ENCODE measurements around the gene SF3B1. TPM values are rescaled to one million over a fixed set of nuclear protein-coding genes. Genes with fewer than 3 reads are reported as not detected.
"Not testable (repeated sequence)": the region's sequence is repeated elsewhere in the genome, so short reads cannot be mapped to it uniquely, and the experiment has no call there.

SF3B1 gene
- polyA plus RNA-seq, 1 donor (not counting 4 experiments of a cell fraction or from before 2014, with no cell fraction given): 322 TPM

DNA sequence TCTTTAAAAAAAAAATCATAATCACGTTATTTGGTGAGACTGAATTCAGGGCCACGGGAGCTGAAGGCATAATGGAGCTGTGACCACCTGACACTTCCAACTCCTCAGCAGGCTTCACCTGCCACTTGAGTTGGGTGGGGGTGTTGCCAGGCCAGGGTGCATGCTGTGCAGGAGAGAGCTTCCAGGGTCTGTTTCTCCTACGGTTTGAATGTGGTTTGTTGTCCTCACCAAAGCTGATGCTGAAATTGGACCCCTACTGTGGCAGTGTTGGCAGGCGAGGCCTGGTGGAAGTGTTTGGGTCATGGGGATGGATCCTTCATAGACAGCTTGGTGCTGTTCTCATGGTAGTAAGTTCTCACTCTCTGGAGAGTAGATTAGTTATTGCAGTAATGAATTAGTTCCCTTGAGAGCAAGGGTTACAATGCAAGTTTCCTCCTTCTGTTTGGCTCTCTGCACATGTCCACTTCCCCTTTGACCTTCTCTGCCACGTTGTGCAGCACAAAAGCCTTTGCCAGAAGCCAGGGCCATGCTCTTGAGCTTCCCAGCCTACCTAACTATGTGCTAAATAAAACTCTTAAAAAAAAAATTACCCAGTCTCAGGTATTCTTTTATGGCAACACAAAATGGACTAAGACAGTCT lies 86.0 kb downstream of the SF3B1 start:
- no peak for DNase-seq (ENCODE audit: low read depth, low spot score)
- dilution Hi-C loops (cut with MboI; ENCODE audit: extremely low pct_ligation_motif_present, low sequenced_read_pairs): no loop called here
- no peak for FAIRE-seq

DNA sequence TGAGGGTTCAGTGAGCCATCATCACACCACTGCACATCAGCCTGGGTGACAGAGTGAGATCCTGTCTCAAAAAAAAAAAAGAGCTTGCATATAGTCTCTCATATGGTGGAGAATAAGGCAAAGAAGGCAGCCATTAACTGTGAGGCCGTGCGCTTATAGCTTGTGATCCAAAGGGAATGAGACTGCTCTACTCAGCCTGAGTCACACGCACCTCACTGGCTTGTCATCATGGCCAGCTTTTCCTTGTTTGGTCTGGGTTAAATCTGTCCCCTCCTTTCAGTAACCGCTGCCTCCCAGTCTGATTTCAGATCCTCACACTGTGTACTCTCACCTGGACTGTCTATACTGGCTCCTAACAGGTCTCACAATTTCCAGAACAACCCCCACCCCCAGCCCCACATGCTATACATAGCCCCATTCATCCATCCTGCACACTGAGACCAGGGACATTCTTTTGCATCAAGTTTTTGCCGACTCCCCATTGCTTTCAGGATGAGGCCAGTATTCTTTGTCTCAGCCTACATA lies 88.9 kb downstream of the SF3B1 start:
- Histone ChIP-seq H2AFZ (ENCODE audit: control insufficient read depth, low read length) (no peak overlapping the region), H3K4me1 (ENCODE audit: control insufficient read depth, extremely low read depth, insufficient read depth, low read length) (no peaks in the 10 kb centered on the region), H3K27ac (ENCODE audit: control insufficient read depth, insufficient read depth, low read length) (no peak overlapping the region), H3K27me3 (ENCODE audit: control insufficient read depth, extremely low read depth, insufficient read depth, low read length) (no peaks in the 10 kb centered on the region), H3K4me3 (ENCODE audit: control insufficient read depth in 2 of 3, extremely low read depth in 1 of 3, insufficient read depth in 2 of 3, low read depth in 1 of 3, low read length in 3 of 3) (no peak overlapping the region), H3K9me1 (ENCODE audit: control insufficient read depth, extremely low read depth, insufficient read depth, low read length) (no peaks in the 10 kb centered on the region), H3K36me3 (ENCODE audit: control insufficient read depth in 2 of 2, extremely low read depth in 1 of 2, insufficient read depth in 2 of 2, low read length in 2 of 2) (no peaks in the 10 kb centered on the region), H3K9me3 (ENCODE audit: control insufficient read depth, low read depth, low read length) (no peaks in the 10 kb centered on the region), H3K4me2 (ENCODE audit: control insufficient read depth, extremely low read depth, insufficient read depth, low read depth, low read length) (no peak overlapping the region), H3K9ac (ENCODE audit: control insufficient read depth, extremely low read depth, insufficient read depth, low read length) (no peak overlapping the region), H4K20me1 (ENCODE audit: control insufficient read depth, extremely low read depth, insufficient read depth, low read length) (no peaks in the 10 kb centered on the region), H3K79me2 (ENCODE audit: control insufficient read depth, insufficient read depth, low read length) (no peaks in the 10 kb centered on the region)
- no peak for DNase-seq (ENCODE audit: low read depth, low spot score)
- no peak for TF ChIP-seq EZH2 (IDR thresholded peaks at IDR 0.05; ENCODE audit: low read length)
- TF ChIP-seq, protein P1, sequence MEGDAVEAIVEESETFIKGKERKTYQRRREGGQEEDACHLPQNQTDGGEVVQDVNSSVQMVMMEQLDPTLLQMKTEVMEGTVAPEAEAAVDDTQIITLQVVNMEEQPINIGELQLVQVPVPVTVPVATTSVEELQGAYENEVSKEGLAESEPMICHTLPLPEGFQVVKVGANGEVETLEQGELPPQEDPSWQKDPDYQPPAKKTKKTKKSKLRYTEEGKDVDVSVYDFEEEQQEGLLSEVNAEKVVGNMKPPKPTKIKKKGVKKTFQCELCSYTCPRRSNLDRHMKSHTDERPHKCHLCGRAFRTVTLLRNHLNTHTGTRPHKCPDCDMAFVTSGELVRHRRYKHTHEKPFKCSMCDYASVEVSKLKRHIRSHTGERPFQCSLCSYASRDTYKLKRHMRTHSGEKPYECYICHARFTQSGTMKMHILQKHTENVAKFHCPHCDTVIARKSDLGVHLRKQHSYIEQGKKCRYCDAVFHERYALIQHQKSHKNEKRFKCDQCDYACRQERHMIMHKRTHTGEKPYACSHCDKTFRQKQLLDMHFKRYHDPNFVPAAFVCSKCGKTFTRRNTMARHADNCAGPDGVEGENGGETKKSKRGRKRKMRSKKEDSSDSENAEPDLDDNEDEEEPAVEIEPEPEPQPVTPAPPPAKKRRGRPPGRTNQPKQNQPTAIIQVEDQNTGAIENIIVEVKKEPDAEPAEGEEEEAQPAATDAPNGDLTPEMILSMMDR (optimal IDR thresholded peaks at IDR 0.05 in 1 of 3, IDR thresholded peaks at IDR 0.05 in 1 of 3, conservative IDR thresholded peaks at IDR 0.05 in 1 of 3; ENCODE audit: extremely low read depth in 1 of 3, insufficient read depth in 2 of 3, low read length in 3 of 3): no peak
- no peak for FAIRE-seq
- dilution Hi-C loops (cut with MboI; ENCODE audit: extremely low pct_ligation_motif_present, low sequenced_read_pairs): no loop called here

More for the DNA sequence above, 86.0 kb downstream of the SF3B1 start:
- Histone ChIP-seq H4K20me1 (ENCODE audit: control insufficient read depth, extremely low read depth, insufficient read depth, low read length) (no peaks in the 10 kb centered on the region), H3K27ac (ENCODE audit: control insufficient read depth, insufficient read depth, low read length) (no peak overlapping the region), H3K27me3 (ENCODE audit: control insufficient read depth, extremely low read depth, insufficient read depth, low read length) (no peaks in the 10 kb centered on the region), H3K4me2 (ENCODE audit: control insufficient read depth, extremely low read depth, insufficient read depth, low read depth, low read length) (no peak overlapping the region), H3K79me2 (ENCODE audit: control insufficient read depth, insufficient read depth, low read length) (no peaks in the 10 kb centered on the region), H3K4me3 (ENCODE audit: control insufficient read depth in 2 of 3, extremely low read depth in 1 of 3, insufficient read depth in 2 of 3, low read depth in 1 of 3, low read length in 3 of 3) (no peak overlapping the region), H2AFZ (ENCODE audit: control insufficient read depth, low read length) (no peak overlapping the region), H3K9ac (ENCODE audit: control insufficient read depth, extremely low read depth, insufficient read depth, low read length) (no peak overlapping the region), H3K9me1 (ENCODE audit: control insufficient read depth, extremely low read depth, insufficient read depth, low read length) (no peaks in the 10 kb centered on the region), H3K4me1 (ENCODE audit: control insufficient read depth, extremely low read depth, insufficient read depth, low read length) (no peaks in the 10 kb centered on the region), H3K9me3 (ENCODE audit: control insufficient read depth, low read depth, low read length) (no peaks in the 10 kb centered on the region), H3K36me3 (ENCODE audit: control insufficient read depth in 2 of 2, extremely low read depth in 1 of 2, insufficient read depth in 2 of 2, low read length in 2 of 2) (no peaks in the 10 kb centered on the region)
- TF ChIP-seq, protein P1 (optimal IDR thresholded peaks at IDR 0.05 in 1 of 3, IDR thresholded peaks at IDR 0.05 in 1 of 3, conservative IDR thresholded peaks at IDR 0.05 in 1 of 3; ENCODE audit: extremely low read depth in 1 of 3, insufficient read depth in 2 of 3, low read length in 3 of 3): no peak
- TF ChIP-seq EZH2 (IDR thresholded peaks at IDR 0.05; ENCODE audit: low read length): no peak

DNA sequence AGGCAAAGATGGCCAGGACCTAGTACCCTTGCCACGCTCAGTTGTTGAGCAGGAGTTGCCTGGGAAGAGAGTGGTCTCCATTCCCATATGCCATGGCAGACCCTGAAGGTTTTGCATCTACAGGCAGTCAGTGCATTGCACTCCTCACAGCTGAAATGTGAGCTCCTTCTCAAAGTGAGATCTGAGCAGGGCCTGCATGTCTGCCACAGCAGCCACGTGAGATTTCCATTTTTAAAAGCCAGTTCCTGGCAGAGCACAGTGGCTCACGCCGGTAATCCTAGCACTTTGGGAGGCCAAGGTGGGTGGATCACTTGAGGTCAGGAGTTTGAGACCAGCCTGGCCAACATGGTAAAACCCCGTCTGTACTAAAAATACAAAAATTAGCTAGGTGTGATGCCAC lies 90.9 kb downstream of the SF3B1 start:
- H3K36me3 ChIP-seq (ENCODE audit: control insufficient read depth in 2 of 2, extremely low read depth in 1 of 2, insufficient read depth in 2 of 2, low read length in 2 of 2); FAIRE-seq; H4K20me1 ChIP-seq (ENCODE audit: control insufficient read depth, extremely low read depth, insufficient read depth, low read length); H3K4me3 ChIP-seq (ENCODE audit: control insufficient read depth in 2 of 3, extremely low read depth in 1 of 3, insufficient read depth in 2 of 3, low read depth in 1 of 3, low read length in 3 of 3); H3K79me2 ChIP-seq (ENCODE audit: control insufficient read depth, insufficient read depth, low read length); dilution Hi-C loops (cut with MboI; ENCODE audit: extremely low pct_ligation_motif_present, low sequenced_read_pairs); H3K9ac ChIP-seq (ENCODE audit: control insufficient read depth, extremely low read depth, insufficient read depth, low read length); H3K9me3 ChIP-seq (ENCODE audit: control insufficient read depth, low read depth, low read length); H3K9me1 ChIP-seq (ENCODE audit: control insufficient read depth, extremely low read depth, insufficient read depth, low read length); DNase-seq (ENCODE audit: low read depth, low spot score); H3K27ac ChIP-seq (ENCODE audit: control insufficient read depth, insufficient read depth, low read length); H3K4me1 ChIP-seq (ENCODE audit: control insufficient read depth, extremely low read depth, insufficient read depth, low read length); H2AFZ ChIP-seq (ENCODE audit: control insufficient read depth, low read length); H3K27me3 ChIP-seq (ENCODE audit: control insufficient read depth, extremely low read depth, insufficient read depth, low read length); H3K4me2 ChIP-seq (ENCODE audit: control insufficient read depth, extremely low read depth, insufficient read depth, low read depth, low read length): not testable (repeated sequence)
